Testis (tissue), 3 donors: ENCODE results near the gene PTPRN2. TPM values are rescaled to one million over a fixed set of nuclear protein-coding genes. Genes with fewer than 3 reads are reported as not detected.

ENCODE experiments used
- DNase-seq: peaks from one replicate; pipeline ENCODE4 v3.0.0-alpha.2; 2019
- H3K27ac ChIP-seq, 2 donors: fragments of 200-600 bp; sonication (generic); one replicate each; pipeline ENCODE4 v1.5.1; 2019
- H3K27me3 ChIP-seq: fragments of 200-600 bp; sonication (generic); one replicate; pipeline ENCODE4 v1.5.1; 2019
- H3K36me3 ChIP-seq: fragments of 200-600 bp; sonication (generic); one replicate; pipeline ENCODE4 v1.5.1; 2017; ENCODE audit warnings: low read depth; ENCODE audit errors: missing control alignments
- H3K4me1 ChIP-seq: fragments of 200-600 bp; sonication (generic); one replicate; pipeline ENCODE4 v1.5.1; 2019
- H3K4me3 ChIP-seq, 2 donors: fragments of 200-600 bp; sonication (generic); one replicate each; pipeline ENCODE4 v1.5.1; 2017 to 2019
- H3K9me3 ChIP-seq: fragments of 200-600 bp; sonication (generic); one replicate; pipeline ENCODE4 v1.5.1; 2017
- CTCF ChIP-seq, 3 experiments: fragments of 450-650 bp in 2 of 3; fragments of 200-600 bp in 1 of 3; sonication (generic) in 1 of 3; IDR thresholded peaks; one replicate each; pipeline ENCODE4 v1.5.1; 2016 to 2019; ENCODE audit warnings: antibody characterized with exemption in 3 of 3, mild to moderate bottlenecking in 2 of 3, moderate library complexity in 1 of 3
- POLR2A ChIP-seq: fragments of 450-650 bp; IDR thresholded peaks from one replicate; pipeline ENCODE4 v1.6.1; 2017; ENCODE audit warnings: antibody characterized with exemption, mild to moderate bottlenecking, moderate library complexity
- WGBS, 2 donors: methylation state at CpG; one replicate each; pipeline ENCODE4 v1.1.5; 2018; 5-methylcytosine and 5-hydroxymethylcytosine counted together
- intact Hi-C: fragments of 100-400 bp; cut with DNase I; formaldehyde crosslinking; loops from one replicate; pipeline ENCODE4 v1.15.1; 2023; ENCODE audit warnings: low total_unique reads
- polyA plus RNA-seq: library from polyadenylated mRNA; stranded (reverse); fragments of 350-450 nt; fragmentation: Illumina TruSeq; extraction: RNeasy Lipid Tissue Mini Kit (QIAGEN cat#74804); gene quantifications from one replicate; pipeline ENCODE4 v1.2.3, GENCODE V29; 2014; ENCODE audit warnings: low read depth, low replicate concordance; ENCODE audit not compliant: insufficient read depth
- total RNA-seq, 2 donors: library from RNA; depleted of rRNA; stranded (reverse); fragments of >200 nt; gene quantifications; one replicate each; pipeline ENCODE4 v1.2.3, GENCODE V29; 2016

Gene PTPRN2
- total and polyA plus RNA-seq, 3 donors from 2014 or later = 9.3 to 10.8 (median 9.8) TPM

- no peaks in the 10 kb centered on the region for H3K4me1 ChIP-seq
- no peak for TF ChIP-seq CTCF (IDR thresholded peaks at IDR 0.05)
- no peak for TF ChIP-seq POLR2A
- no peak overlapping the region for H3K4me3 ChIP-seq
- intact Hi-C loops = no loop called here
- 91 to 93% methylated on average over 3 of the region's 3 CpGs for WGBS, 2 donors
- no peaks in the 10 kb centered on the region for H3K9me3 ChIP-seq
- no peaks in the 10 kb centered on the region for H3K27me3 ChIP-seq
- no peak for DNase-seq
- no peak overlapping the region for H3K27ac ChIP-seq
- H3K36me3 ChIP-seq = no peaks in the 10 kb centered on the region
Measured at GRCh38 chr7:157821959-157822687, 765.5 kb downstream of the PTPRN2 start.

- TF ChIP-seq POLR2A = no peak
- no peak for TF ChIP-seq CTCF (IDR thresholded peaks at IDR 0.05)
- Histone ChIP-seq H3K27me3 (no peaks in the 10 kb centered on the region), H3K4me3 (no peak overlapping the region), H3K9me3 (no peaks in the 10 kb centered on the region), H3K36me3 (no peaks in the 10 kb centered on the region), H3K27ac (no peak overlapping the region), H3K4me1 (no peaks in the 10 kb centered on the region)
- no peak for DNase-seq
- 81 to 83% methylated on average over 4 of the region's 4 CpGs for WGBS, 2 donors
- intact Hi-C loops = no loop called here
Measured at GRCh38 chr7:157820796-157821195, 766.8 kb downstream of the PTPRN2 start.

- no peak overlapping the region for H3K27ac ChIP-seq
- no peaks in the 10 kb centered on the region for H3K4me1 ChIP-seq
- H3K4me3 ChIP-seq = no peak overlapping the region
- no peaks in the 10 kb centered on the region for H3K36me3 ChIP-seq
- 47 to 50% methylated on average over 9 to 21 of the region's 21 CpGs for WGBS, 2 donors
- no peak for TF ChIP-seq CTCF (IDR thresholded peaks at IDR 0.05)
- no peak for TF ChIP-seq POLR2A
- intact Hi-C loops = no loop called here
- H3K9me3 ChIP-seq = no peaks in the 10 kb centered on the region
- no peak for DNase-seq
- no peaks in the 10 kb centered on the region for H3K27me3 ChIP-seq
Measured at GRCh38 chr7:157819455-157819807, 768.2 kb downstream of the PTPRN2 start.

GRCh38 chr7:157818701-157819454 is 768.7 kb downstream of the PTPRN2 start:
- Histone ChIP-seq H3K27ac (no peak overlapping the region), H3K4me1 (no peaks in the 10 kb centered on the region), H3K9me3 (no peaks in the 10 kb centered on the region), H3K36me3 (no peaks in the 10 kb centered on the region), H3K27me3 (no peaks in the 10 kb centered on the region), H3K4me3 (no peak overlapping the region)
- intact Hi-C loops = no loop called here
- DNase-seq = no peak
- WGBS, 2 donors = 51 to 62% methylated on average over 14 to 20 of the region's 20 CpGs
- TF ChIP-seq CTCF (IDR thresholded peaks at IDR 0.05) (no peak), POLR2A (no peak)
